HG03432 (cell line): ENCODE results near the gene ERC1.
A peak's percentile ranks its signal among the peaks of the same experiment; 100 is the strongest.

ENCODE experiments used
- ATAC-seq: cut with Tn5 transposase; IDR thresholded peaks from one replicate; pipeline ENCODE4 v1.9.1; 2021; ENCODE audit warnings: mild to moderate bottlenecking, moderate library complexity; ENCODE audit not compliant: unreplicated experiment

Gene ERC1

DNA sequence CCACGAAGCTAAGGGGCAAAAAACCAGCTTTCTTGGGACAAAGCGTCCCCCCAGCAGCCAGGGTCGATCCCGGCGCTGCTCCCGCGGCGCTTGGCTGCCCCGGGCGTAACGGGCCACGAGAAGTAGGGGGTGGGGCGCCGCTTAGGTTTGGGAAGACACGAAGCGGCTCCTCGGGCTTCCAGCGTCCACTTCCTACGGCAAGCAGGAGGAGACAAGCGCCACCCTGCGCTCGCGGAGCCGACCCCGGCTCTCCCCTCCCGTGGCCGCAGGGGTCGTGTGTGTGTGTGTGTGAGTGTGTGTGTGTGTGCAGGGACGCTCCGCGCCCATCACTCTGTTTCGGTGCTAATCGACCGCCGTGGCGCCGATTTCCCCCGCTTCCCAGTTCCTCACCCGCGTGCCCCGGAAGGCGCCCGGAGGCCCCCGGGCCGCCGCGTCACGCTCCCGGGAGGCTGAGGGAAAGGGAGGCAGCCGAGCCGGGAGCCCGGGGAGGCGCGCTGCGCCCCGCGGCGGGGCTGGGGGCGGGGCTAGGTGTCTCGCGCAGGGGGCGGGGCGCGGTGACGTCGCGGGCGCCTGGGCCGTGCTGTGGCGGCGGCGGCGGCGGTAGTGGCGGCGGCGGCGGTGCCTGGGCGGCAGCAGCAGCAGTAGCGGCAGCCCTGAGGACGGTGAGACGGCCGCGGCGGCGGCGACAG, at the start of gene ERC1:
TSS of gene ERC1 (plus strand) at position 563 of the 689 bp plus-strand sequence. CDS start 36,681 bp downstream, outside the sequence.
- peak; percentile 90 for ATAC-seq

DNA sequence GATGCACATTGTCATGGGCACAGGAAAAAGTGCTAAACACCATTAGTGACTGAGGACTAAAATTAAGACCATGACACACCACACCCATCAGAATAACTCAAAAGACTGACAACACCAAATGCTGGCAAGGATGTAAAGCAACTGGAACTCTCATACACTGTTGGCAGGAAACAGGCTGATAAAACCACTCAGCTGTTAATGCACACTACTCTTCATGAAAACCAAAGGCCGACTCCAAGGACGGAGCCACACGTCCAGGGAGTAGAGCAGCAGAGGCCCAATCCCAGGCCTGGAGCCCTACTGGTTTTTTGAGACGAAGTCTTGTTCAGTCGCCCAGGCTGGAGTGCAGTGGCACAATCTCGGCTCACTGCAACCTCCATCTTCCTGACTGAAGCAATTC, 48.0 kb upstream of the ERC1 start:
- no peak for ATAC-seq

DNA sequence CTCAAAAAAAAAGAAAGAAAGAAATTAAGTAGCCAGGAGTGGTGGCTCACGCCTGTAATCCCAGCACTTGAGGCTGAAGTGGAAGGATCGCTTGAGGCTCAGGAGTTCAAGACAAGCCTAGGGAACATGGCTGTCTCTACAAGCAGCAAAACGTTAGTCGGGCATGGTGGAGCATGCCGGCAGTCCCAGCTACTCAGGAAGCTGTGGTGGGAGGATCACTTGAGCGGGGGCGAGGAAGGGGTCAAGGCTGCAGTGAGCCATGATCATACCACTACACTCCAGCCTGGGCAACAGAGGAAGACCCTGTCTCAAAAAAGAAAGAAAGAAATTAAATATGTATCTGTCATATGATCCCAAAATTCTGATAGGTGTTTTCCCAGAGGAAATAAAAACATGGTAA, 46.8 kb upstream of the ERC1 start:
- ATAC-seq = no peak

DNA sequence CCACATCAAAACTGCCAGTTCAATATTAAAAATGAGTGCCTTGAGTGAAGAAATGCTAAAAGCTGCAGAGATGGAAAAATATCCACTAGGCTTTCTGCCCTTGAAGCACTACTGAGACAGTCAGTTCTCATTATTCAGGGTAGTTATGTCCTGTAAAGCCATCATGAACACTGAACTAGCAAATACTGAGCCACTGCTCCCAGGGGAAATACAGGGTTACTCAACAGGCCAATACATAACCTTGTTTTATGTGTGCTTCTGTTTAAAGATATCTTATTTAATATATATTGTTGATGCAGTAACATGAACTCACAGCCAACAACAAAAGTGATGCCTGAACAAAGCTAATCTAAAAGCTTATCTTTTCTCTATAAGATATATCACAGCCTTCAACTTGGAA, 44.8 kb upstream of the ERC1 start:
- ATAC-seq = no peak

DNA sequence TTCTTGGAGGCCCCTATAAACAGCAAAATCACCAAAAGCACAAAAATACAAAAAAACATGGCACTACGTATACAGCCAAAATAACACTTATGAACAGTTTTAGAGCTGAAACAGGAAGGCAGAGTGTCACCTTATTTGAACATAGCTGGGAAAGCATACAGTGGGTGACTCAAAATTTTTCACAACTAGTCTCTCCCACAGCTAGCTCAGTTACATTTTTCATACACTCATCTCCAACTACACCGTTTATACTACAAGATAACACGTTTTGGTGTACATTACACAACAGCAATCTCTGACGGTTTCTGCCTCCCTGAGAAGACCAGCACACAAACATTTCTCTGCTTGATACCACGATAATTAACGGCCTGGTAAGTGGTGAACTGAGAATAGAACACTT, 44.4 kb upstream of the ERC1 start:
- no peak for ATAC-seq

DNA sequence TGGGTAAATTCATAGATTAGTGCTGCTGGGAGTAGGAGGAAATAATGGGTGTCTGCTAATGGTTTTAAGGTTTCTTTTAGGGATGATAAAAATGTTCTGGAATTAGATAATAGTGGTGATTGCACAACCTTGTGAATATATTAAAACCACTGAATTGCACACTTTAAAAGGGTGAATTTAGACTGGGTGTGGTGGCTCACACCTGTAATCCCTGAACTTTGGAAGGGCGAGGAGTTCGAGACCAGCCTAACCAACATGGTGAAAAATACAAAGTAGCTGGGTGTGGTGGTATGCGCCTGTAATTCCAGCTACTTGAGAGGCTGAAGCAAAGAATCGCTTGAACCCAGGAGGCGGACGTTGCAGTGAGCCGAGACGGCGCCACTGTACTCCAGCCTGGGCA, 42.8 kb upstream of the ERC1 start:
- no peak for ATAC-seq

DNA sequence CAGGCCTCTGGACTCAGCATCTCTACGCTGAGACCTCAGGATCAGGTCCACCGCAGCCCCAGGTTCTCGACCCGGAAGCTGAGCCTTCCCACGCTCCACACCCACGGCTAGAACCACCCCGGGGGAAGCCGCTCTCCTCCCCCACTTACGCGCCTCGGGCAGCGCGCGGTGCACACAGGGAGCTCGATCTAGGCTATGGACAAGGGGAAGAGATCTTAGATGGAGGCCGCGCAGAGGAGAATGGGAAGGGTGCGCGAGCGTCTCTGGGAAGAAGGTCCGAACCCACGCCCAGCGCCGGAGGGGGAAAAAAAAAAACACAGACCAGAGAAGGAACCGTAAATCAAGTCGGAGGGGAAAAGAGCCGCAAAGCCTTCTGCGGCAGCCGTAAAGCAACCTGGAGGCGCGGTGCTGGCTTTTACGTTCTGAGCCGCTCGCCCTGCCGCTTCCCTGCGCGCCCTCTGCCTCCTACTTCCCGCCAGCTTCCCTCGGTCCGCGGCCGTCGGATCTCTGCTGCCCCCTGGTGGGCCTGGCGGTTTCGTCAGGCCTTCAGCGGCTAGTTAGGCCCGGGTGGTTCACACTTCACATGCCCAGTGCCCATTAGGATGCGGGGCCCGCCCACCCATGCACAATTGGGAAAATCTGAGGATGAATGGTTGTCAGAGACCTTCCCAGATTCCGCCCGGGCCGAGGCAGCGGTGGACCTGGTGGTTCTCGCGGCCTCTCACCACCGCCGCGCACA, 41.4 kb upstream of the ERC1 start, which contains the start of gene RAD52:
TSS of gene RAD52 (minus strand) at position 242 of the 739 bp plus-strand sequence. CDS start 16,636 bp downstream, outside the sequence.
- peak; percentile 81 for ATAC-seq

DNA sequence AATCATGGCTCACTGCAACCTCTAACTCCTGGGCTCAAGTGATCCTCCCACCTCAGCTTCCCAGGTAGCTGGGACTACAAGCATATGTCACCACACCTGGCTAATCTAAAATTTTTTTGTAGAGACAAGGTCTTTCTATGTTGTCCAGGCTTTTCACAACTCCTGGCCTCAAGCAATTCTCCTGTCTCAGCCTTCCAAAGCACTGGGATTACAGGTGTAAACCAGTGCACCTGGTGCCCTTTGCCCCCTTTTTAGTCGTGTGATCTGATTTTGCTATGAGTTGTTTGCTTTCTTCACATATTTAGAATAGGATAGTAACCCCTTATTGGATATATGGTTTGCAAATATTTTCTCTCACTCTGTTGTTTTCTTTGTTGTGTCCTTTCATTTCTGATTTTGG, 39.8 kb upstream of the ERC1 start:
- no peak for ATAC-seq

DNA sequence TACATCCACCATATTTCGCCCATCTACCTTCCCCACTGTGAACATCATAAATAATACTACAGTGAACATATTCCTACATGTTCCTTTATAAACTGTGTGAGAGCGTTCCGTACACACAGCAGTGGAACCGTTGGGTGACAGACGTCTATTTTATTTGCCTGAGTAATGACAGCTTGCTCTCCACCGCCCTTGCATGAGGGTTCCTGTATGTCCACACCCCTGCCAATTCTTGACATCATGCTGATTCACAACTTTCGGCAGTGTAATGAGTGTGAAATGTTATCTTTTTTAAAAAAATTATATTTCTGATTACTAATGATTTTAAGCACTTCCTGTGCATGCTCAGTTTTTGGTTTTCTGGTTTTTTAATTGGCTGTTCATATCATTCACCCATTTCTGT, 37.2 kb upstream of the ERC1 start:
- no peak for ATAC-seq

DNA sequence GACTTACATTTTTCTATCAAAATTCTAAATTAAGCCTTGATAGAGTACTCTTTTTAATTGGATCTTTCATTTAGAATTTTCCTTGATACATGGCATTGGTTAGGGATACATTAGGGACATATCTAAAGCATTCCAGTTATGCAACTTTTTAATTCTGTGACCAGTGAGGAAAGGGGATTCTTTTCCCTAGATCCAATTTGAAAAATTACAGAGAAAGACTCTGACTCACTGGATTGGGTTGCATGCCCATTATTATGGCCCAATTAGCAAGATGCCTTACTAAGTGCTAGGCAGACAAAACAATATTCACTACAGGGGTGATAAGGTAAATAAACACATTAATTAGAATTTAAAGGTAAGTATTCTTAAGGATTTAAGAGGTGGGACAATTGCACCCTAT, 36.3 kb upstream of the ERC1 start:
- no peak for ATAC-seq

DNA sequence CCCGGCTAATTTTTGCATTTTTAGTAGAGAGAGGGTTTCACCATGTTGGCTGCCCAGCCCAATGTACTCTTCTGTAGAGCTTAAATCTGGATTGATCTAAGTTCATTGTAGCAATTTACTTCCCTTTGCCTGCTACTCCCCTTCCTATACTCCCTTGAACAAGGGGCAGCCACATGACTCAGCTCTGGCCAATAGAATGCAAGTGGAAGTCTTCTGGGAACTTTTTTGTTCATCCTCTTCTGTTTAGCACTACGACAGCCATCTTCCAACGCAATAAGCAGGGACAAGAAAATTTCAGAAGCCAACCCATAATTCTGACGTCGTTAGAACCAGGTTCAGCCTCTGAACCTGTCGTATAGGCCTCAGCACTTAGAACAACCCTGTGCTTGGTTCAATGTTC, 35.1 kb upstream of the ERC1 start:
- ATAC-seq = no peak

DNA sequence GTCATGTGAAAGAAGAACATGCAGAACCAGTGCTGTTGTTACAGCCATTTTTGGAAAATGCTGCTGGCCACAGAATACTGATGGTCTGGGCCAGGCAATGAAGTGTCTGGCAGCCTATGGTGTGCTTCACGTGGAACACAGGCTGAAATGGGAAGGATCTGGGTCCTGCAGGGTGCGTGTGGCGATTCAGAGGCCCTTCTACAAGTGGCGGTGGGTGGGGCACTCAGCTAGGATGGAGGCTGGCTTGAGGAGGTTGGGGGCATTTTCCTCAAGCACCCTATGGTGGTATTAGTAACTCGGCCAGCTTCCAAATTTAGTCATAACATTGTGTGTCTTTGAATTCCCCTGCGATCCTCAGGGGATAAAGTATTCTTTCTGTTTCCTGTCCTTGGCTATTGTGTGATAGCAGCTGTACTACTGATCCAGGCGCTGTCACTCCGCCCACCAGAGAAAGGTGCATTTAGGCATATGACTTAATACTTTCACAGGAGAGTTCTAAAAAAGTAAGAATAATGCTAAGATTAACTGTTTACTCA, 32.4 kb upstream of the ERC1 start:
- ATAC-seq = peak; percentile 80

DNA sequence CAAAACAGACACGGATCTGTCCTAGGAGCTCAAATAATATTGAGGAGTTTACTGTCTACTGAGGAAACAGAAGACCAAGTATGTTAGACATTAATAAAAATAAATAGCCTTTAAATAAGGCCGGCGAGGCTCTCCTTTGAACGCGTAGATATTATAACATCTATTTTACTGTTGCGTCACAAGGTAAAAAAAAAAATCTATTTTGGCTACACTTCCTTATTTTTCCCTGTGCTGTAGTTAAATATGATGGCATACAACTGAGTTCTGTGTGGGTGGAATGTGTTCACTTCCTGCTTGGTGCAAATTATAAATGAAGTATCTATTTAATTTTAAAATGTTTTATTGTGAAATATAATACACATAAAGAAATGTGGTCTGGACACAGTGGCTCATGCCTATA, 24.3 kb upstream of the ERC1 start:
- no peak for ATAC-seq

DNA sequence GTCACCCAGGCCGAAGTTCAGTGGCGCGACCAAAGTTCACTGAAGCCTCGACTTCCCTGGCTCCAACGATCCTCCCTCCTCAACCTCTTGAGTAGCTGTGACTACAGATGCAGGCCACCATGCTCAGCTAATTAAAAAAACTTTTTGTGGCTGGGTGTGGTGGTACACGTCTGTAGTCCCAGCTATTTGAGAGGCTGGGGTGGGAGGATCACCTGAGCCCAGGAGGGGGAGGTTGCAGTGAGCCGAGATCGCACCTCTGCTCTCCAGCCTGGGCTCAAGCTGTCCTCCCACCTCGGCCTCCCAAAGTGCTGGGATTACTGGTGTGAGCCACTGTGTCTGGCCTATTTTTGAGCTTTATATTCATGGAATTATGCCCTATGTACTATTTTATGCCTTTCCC, 23.4 kb upstream of the ERC1 start:
- no peak for ATAC-seq

DNA sequence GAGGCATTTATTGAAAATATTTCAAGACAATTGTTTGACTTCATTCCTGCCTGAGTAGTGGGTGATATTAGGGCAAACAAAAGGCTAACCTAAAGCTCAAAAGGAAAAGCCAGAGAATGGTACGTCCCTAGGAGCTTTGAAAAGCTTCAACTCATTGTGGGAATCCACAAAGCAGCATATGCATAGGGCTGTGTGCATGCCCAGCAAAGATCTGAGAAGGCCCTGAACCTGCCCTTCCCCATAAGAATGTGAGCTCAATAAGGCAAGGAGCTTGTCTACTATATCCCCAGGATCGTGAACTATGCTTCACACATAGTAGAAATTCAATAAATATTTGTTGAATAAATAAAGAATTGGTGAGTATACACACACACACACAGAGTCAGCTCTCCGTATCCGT, 22.5 kb upstream of the ERC1 start:
- ATAC-seq = no peak

DNA sequence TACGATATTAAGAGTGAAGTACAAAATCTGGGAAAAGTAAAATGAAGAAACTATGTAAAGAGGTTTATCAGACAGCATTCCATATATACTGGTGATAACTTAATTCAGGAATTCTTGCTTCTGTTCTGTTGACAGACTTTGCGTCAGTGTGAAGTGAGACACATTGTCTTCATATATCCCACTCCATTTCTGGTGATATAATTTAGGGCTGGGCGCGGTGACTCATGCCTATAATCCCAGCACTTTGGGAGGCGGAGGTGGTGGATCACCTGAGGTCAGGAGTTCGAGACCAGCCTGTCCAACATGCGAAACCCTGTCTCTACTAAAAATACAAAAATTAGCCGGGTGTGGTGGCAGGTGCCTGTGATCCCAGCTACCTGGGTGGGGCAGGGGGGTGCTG, 21.2 kb upstream of the ERC1 start:
- no peak for ATAC-seq

DNA sequence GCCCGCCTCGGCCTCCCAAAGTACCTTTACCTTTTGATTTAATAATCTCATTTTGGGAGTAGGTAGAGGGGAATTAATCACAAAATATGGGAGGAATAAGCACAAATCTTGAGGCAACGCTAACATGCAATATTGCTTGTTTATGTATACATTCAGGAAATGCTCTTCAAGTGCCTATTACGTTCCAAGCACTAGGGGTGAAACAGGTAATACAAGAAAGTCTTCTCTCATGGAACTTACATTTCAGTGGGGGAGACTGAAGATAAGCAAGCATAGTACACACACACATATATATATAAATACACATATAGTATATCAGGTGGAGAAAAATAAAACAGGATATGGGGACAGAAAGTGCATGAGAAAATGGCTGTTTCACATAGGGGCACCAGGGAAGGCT, 19.0 kb upstream of the ERC1 start:
- no peak for ATAC-seq

DNA sequence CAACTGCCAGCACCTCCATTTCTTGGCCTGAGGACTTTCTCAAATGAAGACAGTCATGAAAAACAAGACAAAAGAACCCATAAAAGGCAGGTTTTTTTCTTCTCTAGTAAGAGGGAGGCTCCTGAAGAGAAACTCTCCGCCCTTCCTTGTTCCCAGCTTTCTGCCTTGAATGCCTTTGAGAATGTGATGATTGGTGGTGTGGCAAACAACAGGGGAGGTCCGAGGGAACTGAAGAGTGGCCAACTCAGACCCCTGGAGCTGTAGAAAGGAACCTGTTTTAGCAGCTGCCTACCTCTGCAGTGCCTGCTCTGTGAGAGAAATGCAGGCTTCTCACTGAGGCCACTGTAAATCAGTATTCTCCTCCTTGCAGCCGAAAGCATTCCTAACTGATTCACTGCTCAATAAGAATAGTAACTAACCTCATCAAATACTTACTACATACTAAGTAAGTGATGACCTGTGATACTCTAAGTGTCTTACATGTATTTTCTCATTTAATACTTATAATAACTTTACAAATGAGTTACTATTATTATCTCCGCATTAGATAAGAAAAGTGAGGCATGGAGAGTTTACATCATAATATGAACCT, 16.7 kb upstream of the ERC1 start:
- no peak for ATAC-seq

DNA sequence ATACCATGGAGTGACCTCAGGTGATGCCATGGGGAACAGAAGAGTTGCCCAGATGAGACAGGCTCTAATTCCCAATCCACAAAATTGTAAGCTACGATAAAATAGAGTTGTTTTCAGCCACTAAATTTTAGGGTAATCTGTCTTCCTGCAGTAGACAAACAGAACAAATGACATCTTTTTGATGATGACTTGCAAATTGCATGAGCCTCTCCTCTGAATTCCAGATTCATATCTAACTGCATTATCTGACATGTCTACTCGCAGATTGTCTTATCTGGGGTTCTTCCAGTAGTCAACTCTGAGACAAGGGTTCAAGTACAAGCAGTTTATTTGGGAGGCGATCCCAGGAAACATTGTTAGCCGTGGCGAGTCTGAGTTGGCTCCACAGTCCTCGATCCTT, 14.4 kb upstream of the ERC1 start:
- no peak for ATAC-seq

DNA sequence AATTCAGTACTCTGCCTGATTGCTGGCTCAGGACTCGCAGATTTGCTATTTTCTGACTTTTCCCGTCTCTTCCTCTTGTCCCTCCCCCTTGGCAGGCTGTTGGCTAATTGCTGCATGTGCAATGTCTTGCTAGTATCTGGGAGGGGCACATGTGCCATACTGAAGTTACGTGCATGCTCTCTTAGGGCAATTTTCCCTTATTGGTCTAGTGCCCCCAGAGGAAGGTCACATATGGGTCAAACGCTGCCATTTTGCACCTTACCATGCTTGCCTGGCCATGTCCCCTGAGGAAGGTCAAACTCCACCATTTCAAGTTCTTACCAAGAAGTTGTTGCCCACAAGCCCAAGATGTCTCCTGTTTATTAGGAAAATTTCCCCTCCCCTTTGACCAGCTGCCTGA, 13.9 kb upstream of the ERC1 start:
- no peak for ATAC-seq

DNA sequence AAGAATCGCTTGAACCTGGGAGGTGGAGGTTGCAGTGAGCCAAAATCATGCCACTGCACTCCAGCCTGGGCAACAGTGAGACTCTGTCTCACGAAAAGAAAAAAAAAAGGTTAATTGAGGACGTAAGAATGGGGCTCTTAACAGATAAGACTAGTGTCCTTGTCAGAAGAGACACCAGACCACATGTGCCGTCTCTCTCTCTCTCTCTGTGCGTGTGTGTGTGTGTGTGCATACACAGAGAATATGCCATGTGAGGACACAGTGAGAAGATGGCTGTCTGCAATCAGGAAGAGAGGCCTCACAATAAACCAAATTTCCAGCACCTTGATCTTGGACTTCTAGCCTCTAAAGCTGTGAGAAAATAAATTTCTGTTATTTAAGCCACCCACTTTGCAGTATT, 11.7 kb upstream of the ERC1 start:
- ATAC-seq = no peak
